Liver (tissue), 9 donors: Measurements from ENCODE around the gene TNFRSF25. TPM values are rescaled to one million over a fixed set of nuclear protein-coding genes. Genes with fewer than 3 reads are reported as not detected.

ENCODE experiments used
- DNase-seq: peaks from one replicate; pipeline ENCODE4 v3.0.0-alpha.2; 2017; ENCODE audit warnings: low spot score
- H3K27ac ChIP-seq, 2 donors: one replicate each; pipeline ENCODE4 v1.7.0; 2013; ENCODE audit warnings: inconsistent platforms in 2 of 2, low read length in 2 of 2, control low read depth in 1 of 2, low read depth in 1 of 2, mild to moderate bottlenecking in 1 of 2
- H3K27me3 ChIP-seq, 4 donors: one replicate each; pipeline versions ENCODE4 v1.6.1 to v1.7.0; 2013; ENCODE audit warnings: low read length in 3 of 4, inconsistent platforms in 1 of 4, mild to moderate bottlenecking in 1 of 4, moderate library complexity in 1 of 4; ENCODE audit not compliant: control insufficient read depth in 4 of 4, insufficient read depth in 4 of 4
- H3K36me3 ChIP-seq, 4 donors: one replicate each; pipeline versions ENCODE4 v1.6.1 to v1.7.0; 2013; ENCODE audit warnings: low read length in 3 of 4, mild to moderate bottlenecking in 3 of 4, low read depth in 1 of 4, moderate library complexity in 1 of 4; ENCODE audit not compliant: control insufficient read depth in 4 of 4, insufficient read depth in 3 of 4
- H3K4me1 ChIP-seq, 4 donors: one replicate each; pipeline versions ENCODE4 v1.6.1 to v1.7.0; 2013; ENCODE audit warnings: low read length in 3 of 4, mild to moderate bottlenecking in 3 of 4, moderate library complexity in 1 of 4; ENCODE audit not compliant: control insufficient read depth in 4 of 4, insufficient read depth in 4 of 4
- H3K4me3 ChIP-seq, 3 donors: one replicate each; pipeline versions ENCODE4 v1.6.1 to v1.7.0; 2013; ENCODE audit warnings: low read length in 3 of 3, control low read depth in 1 of 3, low read depth in 1 of 3, mild to moderate bottlenecking in 1 of 3
- H3K9ac ChIP-seq, 2 donors: one replicate each; pipeline ENCODE4 v1.7.0; 2013; ENCODE audit warnings: low read length in 2 of 2, mild to moderate bottlenecking in 2 of 2, moderate library complexity in 2 of 2, control low read depth in 1 of 2, low read depth in 1 of 2
- H3K9me3 ChIP-seq, 4 donors: one replicate each; pipeline versions ENCODE4 v1.6.1 to v1.7.0; 2013; ENCODE audit warnings: low read length in 3 of 4; ENCODE audit not compliant: control insufficient read depth in 4 of 4
- ATF3 ChIP-seq: IDR thresholded peaks from 2 replicates; pipeline ENCODE4 v1.6.1; 2016; ENCODE audit warnings: antibody characterized with exemption
- CTCF ChIP-seq: fragments of 150-350 bp; IDR thresholded peaks from 2 replicates; pipeline ENCODE4 v1.5.1; 2017; ENCODE audit warnings: improper control_type of control experiment, low read depth, low read length; ENCODE audit not compliant: missing input control
- EGR1 ChIP-seq, 2 donors: IDR thresholded peaks; 2 replicates each; pipeline ENCODE4 v1.6.1; 2016 to 2018; ENCODE audit warnings: antibody characterized with exemption in 2 of 2, low read depth in 2 of 2
- FOXA2 ChIP-seq: IDR thresholded peaks from 2 replicates; pipeline ENCODE4 v1.6.1; 2016; ENCODE audit warnings: antibody characterized with exemption
- GABPA ChIP-seq, 2 donors: IDR thresholded peaks in 1 of 2; conservative IDR thresholded peaks in 1 of 2; 2 replicates each; pipeline ENCODE4 v1.6.1; 2016; ENCODE audit warnings: antibody characterized with exemption in 2 of 2, mild to moderate bottlenecking in 1 of 2, moderate library complexity in 1 of 2
- HNF4G ChIP-seq: IDR thresholded peaks from 2 replicates; pipeline ENCODE4 v1.6.1; 2016; ENCODE audit warnings: antibody characterized with exemption
- JUND ChIP-seq, 2 donors: IDR thresholded peaks; 2 replicates each; pipeline ENCODE4 v1.6.1; 2016; ENCODE audit warnings: antibody characterized with exemption in 2 of 2
- MAX ChIP-seq: IDR thresholded peaks from 2 replicates; pipeline ENCODE4 v1.6.1; 2016; ENCODE audit warnings: antibody characterized with exemption
- NR2F2 ChIP-seq: IDR thresholded peaks from 2 replicates; pipeline ENCODE4 v1.6.1; 2016; ENCODE audit warnings: antibody characterized with exemption
- RAD21 ChIP-seq, 2 donors: IDR thresholded peaks; 2 replicates each; pipeline ENCODE4 v1.6.1; 2016; ENCODE audit warnings: antibody characterized with exemption in 2 of 2, mild to moderate bottlenecking in 2 of 2
- REST ChIP-seq: IDR thresholded peaks from 2 replicates; pipeline ENCODE4 v1.6.1; 2016; ENCODE audit warnings: antibody characterized with exemption, mild to moderate bottlenecking
- RXRA ChIP-seq, 2 donors: IDR thresholded peaks; 2 replicates each; pipeline ENCODE4 v1.6.1; 2017 to 2018; ENCODE audit warnings: antibody characterized with exemption in 2 of 2, mild to moderate bottlenecking in 1 of 2
- SP1 ChIP-seq: IDR thresholded peaks from 2 replicates; pipeline ENCODE4 v1.6.1; 2018; ENCODE audit warnings: antibody characterized with exemption, mild to moderate bottlenecking
- TAF1 ChIP-seq: conservative IDR thresholded peaks from 2 replicates; pipeline ENCODE4 v1.6.1; 2016; ENCODE audit warnings: antibody characterized with exemption, mild to moderate bottlenecking
- ZBTB33 ChIP-seq: IDR thresholded peaks from 2 replicates; pipeline ENCODE4 v1.6.1; 2016; ENCODE audit warnings: antibody characterized with exemption
- WGBS: extraction: QIAGEN DNeasy Blood & Tissue Kit; methylation state at CpG from one replicate; pipeline ENCODE4 v1.1.7; 2013; 5-methylcytosine and 5-hydroxymethylcytosine counted together
- polyA plus RNA-seq, 2 donors: library from polyadenylated mRNA; stranded (reverse) in 1 of 2; unstranded in 1 of 2; fragments of 200-250 nt in 1 of 2; fragments of >200 nt in 1 of 2; fragmentation: Nextera tagmentation in 1 of 2; extraction: Ambion mirVana in 1 of 2; gene quantifications; one replicate each; pipeline versions ENCODE4 v1.2.1 to v1.2.3, GENCODE V29; 2013 to 2015
- total RNA-seq, 2 donors: library from RNA; depleted of rRNA; stranded (reverse); fragments of >200 nt; gene quantifications; one replicate each; pipeline ENCODE4 v1.2.3, GENCODE V29; 2014
- donor health status: healthy.
- donor health status: healthy.
- donor health status: healthy.
- donor health status: healthy.
- donor health status: healthy.

The TNFRSF25 gene
- total and polyA plus RNA-seq, 4 donors: 0.78 to 2.6 (median 2.0) TPM

GRCh38 chr1:6424000-6424565 lies 41.9 kb downstream of the TNFRSF25 start (continued):
- TF ChIP-seq REST: no peak
- TF ChIP-seq ATF3: no peak

GRCh38 chr1:6423321-6423999 lies 42.5 kb downstream of the TNFRSF25 start:
- WGBS: 9% methylated on average over 24 of the region's 24 CpGs
- Histone ChIP-seq H3K27ac (no peak overlapping the region), H3K9ac (no peak overlapping the region), H3K9me3 (no peaks in the 10 kb centered on the region), H3K27me3 (peaks cover 2 to 9% (median 3%) of the 10 kb centered on the region in 4 donors), H3K4me1 (peaks cover 12 to 33% (median 20%) of the 10 kb centered on the region in 4 donors), H3K36me3 (no peaks in the 10 kb centered on the region), H3K4me3 (no peak overlapping the region)
- no peak for TF ChIP-seq NR2F2
- peak; percentile 72 for TF ChIP-seq CTCF
- no peak for TF ChIP-seq TAF1
- TF ChIP-seq RAD21 (IDR thresholded peaks at IDR 0.05): peak; percentile 64 to 76
- DNase-seq: peak; percentile 75

GRCh38 chr1:6421266-6421665 lies 44.7 kb downstream of the TNFRSF25 start:
- WGBS: 77% methylated on average over 4 of the region's 4 CpGs
- H3K27me3 ChIP-seq: peaks cover 2 to 9% (median 3%) of the 10 kb centered on the region in 4 donors
- TF ChIP-seq EGR1 (IDR thresholded peaks at IDR 0.05; ENCODE audit: low read depth in 2 of 2) (no peak), ATF3 (no peak), REST (no peak), TAF1 (no peak), ZBTB33 (no peak), GABPA (IDR thresholded peaks at IDR 0.05 in 1 of 2, conservative IDR thresholded peaks at IDR 0.05 in 1 of 2) (no peak), RAD21 (IDR thresholded peaks at IDR 0.05) (no peak), MAX (no peak), HNF4G (no peak), FOXA2 (no peak), SP1 (no peak), NR2F2 (no peak), RXRA (IDR thresholded peaks at IDR 0.05) (no peak), JUND (IDR thresholded peaks at IDR 0.05) (no peak)

More at GRCh38 chr1:6421266-6421665, 44.7 kb downstream of the TNFRSF25 start:
- no peaks in the 10 kb centered on the region for H3K36me3 ChIP-seq
- peaks cover 19 to 39% (median 25%) of the 10 kb centered on the region in 4 donors for H3K4me1 ChIP-seq
- no peak overlapping the region for H3K27ac ChIP-seq
- no peak for DNase-seq
- no peaks in the 10 kb centered on the region for H3K9me3 ChIP-seq
- no peak overlapping the region for H3K9ac ChIP-seq
- H3K4me3 ChIP-seq: no peak overlapping the region
